Measurements from ENCODE around the gene UCHL5.
A peak's percentile ranks its signal among the peaks of the same experiment; 100 is the strongest.
"Not testable (repeated sequence)": the region's sequence is repeated elsewhere in the genome, so short reads cannot be mapped to it uniquely, and the experiment has no call there.

UCHL5 gene

GRCh38 chr1:193065954-193066353 lies 6.8 kb upstream of the UCHL5 start:
- no peak for DNase-seq (ENCODE audit: low read depth, low spot score)

GRCh38 chr1:193062698-193063463 lies 3.7 kb upstream of the UCHL5 start:
- no peak for DNase-seq (ENCODE audit: low read depth, low spot score)

GRCh38 chr1:193060938-193061337 lies 1.8 kb upstream of the UCHL5 start:
- no peak for DNase-seq (ENCODE audit: low read depth, low spot score)

GRCh38 chr1:193060406-193060805 lies 1.2 kb upstream of the UCHL5 start:
- DNase-seq (ENCODE audit: low read depth, low spot score): no peak

- no peak for DNase-seq (ENCODE audit: low read depth, low spot score)
Observed at GRCh38 chr1:193060115-193060403, 899 bp upstream of the UCHL5 start.

GRCh38 chr1:193058529-193059281 lies 455 bp downstream of the UCHL5 start:
- no peak for DNase-seq (ENCODE audit: low read depth, low spot score)

GRCh38 chr1:193054169-193054675 lies 4.9 kb downstream of the UCHL5 start:
- DNase-seq (ENCODE audit: low read depth, low spot score): no peak

GRCh38 chr1:193048913-193049312 lies 10.2 kb downstream of the UCHL5 start:
- DNase-seq (ENCODE audit: low read depth, low spot score): not testable (repeated sequence)

GRCh38 chr1:193042766-193043691 lies 16.1 kb downstream of the UCHL5 start:
- DNase-seq (ENCODE audit: low read depth, low spot score): no peak

GRCh38 chr1:193040011-193040410 lies 19.1 kb downstream of the UCHL5 start:
- no peak for DNase-seq (ENCODE audit: low read depth, low spot score)

- no peak for DNase-seq (ENCODE audit: low read depth, low spot score)
Observed at GRCh38 chr1:193036337-193037047, 22.7 kb downstream of the UCHL5 start.

- DNase-seq (ENCODE audit: low read depth, low spot score): no peak
Observed at GRCh38 chr1:193033610-193034009, 25.6 kb downstream of the UCHL5 start.

GRCh38 chr1:193032643-193033427 lies 26.3 kb downstream of the UCHL5 start:
- DNase-seq (ENCODE audit: low read depth, low spot score): not testable (repeated sequence)

GRCh38 chr1:193031431-193031830 lies 27.7 kb downstream of the UCHL5 start:
- DNase-seq (ENCODE audit: low read depth, low spot score): no peak

GRCh38 chr1:193030280-193030679 lies 28.9 kb downstream of the UCHL5 start:
- DNase-seq (ENCODE audit: low read depth, low spot score): no peak

GRCh38 chr1:193025218-193025617 lies 33.9 kb downstream of the UCHL5 start:
- no peak for DNase-seq (ENCODE audit: low read depth, low spot score)

- peak; percentile 13 for DNase-seq (ENCODE audit: low read depth, low spot score)
Observed at GRCh38 chr1:193019442-193020026, 39.6 kb downstream of the UCHL5 start.

GRCh38 chr1:193016788-193017187 lies 42.4 kb downstream of the UCHL5 start:
- no peak for DNase-seq (ENCODE audit: low read depth, low spot score)

- no peak for DNase-seq (ENCODE audit: low read depth, low spot score)
Observed at GRCh38 chr1:193014400-193014799, 44.8 kb downstream of the UCHL5 start.

GRCh38 chr1:193013707-193014106 lies 45.5 kb downstream of the UCHL5 start:
- no peak for DNase-seq (ENCODE audit: low read depth, low spot score)

All from brain pericyte (primary cell).